Endothelial cell (in vitro differentiated cells): ENCODE results near the gene SCLY. TPM values are rescaled to one million over a fixed set of nuclear protein-coding genes. Genes with fewer than 3 reads are reported as not detected.

Experiments used
- DNase-seq: peaks from one replicate; pipeline ENCODE4 v3.0.0; 2021; ENCODE audit warnings: low spot score
- H3K27ac Mint-ChIP-seq: one replicate; pipeline ENCODE4 v1.8.0; 2021; ENCODE audit warnings: mixed read lengths, inconsistent platforms; ENCODE audit not compliant: unreplicated experiment
- H3K27me3 Mint-ChIP-seq: one replicate; pipeline ENCODE4 v1.8.0; 2021; ENCODE audit warnings: mild to moderate bottlenecking, moderate library complexity, mixed read lengths, inconsistent platforms; ENCODE audit not compliant: unreplicated experiment
- H3K36me3 Mint-ChIP-seq: one replicate; pipeline ENCODE4 v1.8.0; 2021; ENCODE audit warnings: mild to moderate bottlenecking, low read depth, mixed read lengths, inconsistent platforms; ENCODE audit not compliant: unreplicated experiment
- H3K4me1 Mint-ChIP-seq: one replicate; pipeline ENCODE4 v1.8.0; 2021; ENCODE audit warnings: mild to moderate bottlenecking, mixed read lengths, inconsistent platforms; ENCODE audit not compliant: unreplicated experiment
- H3K4me3 Mint-ChIP-seq: one replicate; pipeline ENCODE4 v1.8.0; 2021; ENCODE audit warnings: mild to moderate bottlenecking, mixed read lengths, inconsistent platforms; ENCODE audit not compliant: unreplicated experiment
- H3K9me3 Mint-ChIP-seq: one replicate; pipeline ENCODE4 v1.8.0; 2021; ENCODE audit warnings: mixed read lengths, inconsistent platforms; ENCODE audit not compliant: unreplicated experiment
- CTCF ChIP-seq: fragments of 200-600 bp; sonication (generic); IDR thresholded peaks from one replicate; pipeline ENCODE4 v1.5.0; 2021; ENCODE audit warnings: antibody characterized with exemption; ENCODE audit not compliant: unreplicated experiment
- total RNA-seq: library from RNA; stranded (reverse); fragmentation: NEBNext Ultra II Directional; extraction: Animal tissue kit (Norgen Biotek cat#: 25700); gene quantifications from one replicate; pipeline ENCODE4 v1.2.1, GENCODE V29; 2021; ENCODE audit not compliant: unreplicated experiment

SCLY gene
- total RNA-seq, 1 donor from 2014 or later = 17.7 TPM

- peaks cover 9% of the 10 kb centered on the region for H3K27me3 Mint-ChIP-seq
- H3K27ac Mint-ChIP-seq = no peak overlapping the region
- DNase-seq = no peak
- H3K9me3 Mint-ChIP-seq = no peaks in the 10 kb centered on the region
- no peaks in the 10 kb centered on the region for H3K36me3 Mint-ChIP-seq
- TF ChIP-seq CTCF = no peak
- H3K4me1 Mint-ChIP-seq = no peaks in the 10 kb centered on the region
- no peak overlapping the region for H3K4me3 Mint-ChIP-seq
Observed at GRCh38 chr2:238121511-238122286, 60.9 kb downstream of the SCLY start.

GRCh38 chr2:238122287-238123217, 61.8 kb downstream of the SCLY start:
- DNase-seq = no peak
- no peaks in the 10 kb centered on the region for H3K36me3 Mint-ChIP-seq
- no peak for TF ChIP-seq CTCF
- no peak overlapping the region for H3K27ac Mint-ChIP-seq
- peaks cover 8% of the 10 kb centered on the region for H3K27me3 Mint-ChIP-seq
- no peak overlapping the region for H3K4me3 Mint-ChIP-seq
- no peaks in the 10 kb centered on the region for H3K9me3 Mint-ChIP-seq
- H3K4me1 Mint-ChIP-seq = no peaks in the 10 kb centered on the region

GRCh38 chr2:238123218-238123971, 62.6 kb downstream of the SCLY start:
- no peak overlapping the region for H3K4me3 Mint-ChIP-seq

GRCh38 chr2:238123991-238124470, 63.2 kb downstream of the SCLY start:
- Mint-ChIP-seq H3K4me3 (peak overlapping the region; percentile 15), H3K27me3 (peaks cover 8% of the 10 kb centered on the region), H3K36me3 (no peaks in the 10 kb centered on the region), H3K4me1 (no peaks in the 10 kb centered on the region), H3K27ac (no peak overlapping the region), H3K9me3 (no peaks in the 10 kb centered on the region)
- TF ChIP-seq CTCF = no peak
- DNase-seq = no peak

More at GRCh38 chr2:238123218-238123971, 62.6 kb downstream of the SCLY start:
- Mint-ChIP-seq H3K36me3 (no peaks in the 10 kb centered on the region), H3K27me3 (peaks cover 8% of the 10 kb centered on the region), H3K27ac (no peak overlapping the region), H3K4me1 (no peaks in the 10 kb centered on the region), H3K9me3 (no peaks in the 10 kb centered on the region)
- DNase-seq = no peak
- no peak for TF ChIP-seq CTCF
